ENCODE results near the gene TBC1D20.

Gene TBC1D20

GRCh38 chr20:443223-443775, 19.0 kb downstream of the TBC1D20 start:
- no peak for DNase-seq (ENCODE audit: low read depth)
- no peak for TF ChIP-seq CTCF (IDR thresholded peaks at IDR 0.05; ENCODE audit: low read depth, low read length, missing control alignments)
- H3K4me3 ChIP-seq (ENCODE audit: low read depth, low read length) = no peak overlapping the region

- H3K4me3 ChIP-seq (ENCODE audit: low read depth, low read length) = no peak overlapping the region
- DNase-seq (ENCODE audit: low read depth) = no peak
- TF ChIP-seq CTCF (IDR thresholded peaks at IDR 0.05; ENCODE audit: low read depth, low read length, missing control alignments) = no peak
Observed at GRCh38 chr20:440636-441035, 21.7 kb downstream of the TBC1D20 start.

DNA sequence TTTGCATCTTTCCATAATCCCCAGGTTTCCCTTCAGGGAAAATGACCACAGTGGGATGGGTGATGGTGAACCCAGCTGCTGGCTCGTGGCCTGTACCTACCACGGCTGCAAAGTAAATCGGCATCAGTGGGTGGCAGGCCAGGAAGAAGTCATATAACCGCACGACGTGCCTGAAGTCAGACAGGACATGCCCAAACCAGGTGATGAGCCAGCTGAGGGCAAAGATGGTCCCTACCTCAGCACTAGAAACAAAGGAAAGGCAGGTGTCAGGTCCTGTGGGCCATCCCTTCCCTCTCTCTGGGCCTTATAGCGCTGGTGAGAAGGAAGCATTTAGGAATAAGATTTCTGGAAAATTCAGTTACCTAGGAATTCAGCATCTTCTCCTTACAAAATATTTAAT, 22.2 kb downstream of the TBC1D20 start:
- no peak for TF ChIP-seq CTCF (IDR thresholded peaks at IDR 0.05; ENCODE audit: low read depth, low read length, missing control alignments)
- H3K4me3 ChIP-seq (ENCODE audit: low read depth, low read length) = no peak overlapping the region
- no peak for DNase-seq (ENCODE audit: low read depth)

DNA sequence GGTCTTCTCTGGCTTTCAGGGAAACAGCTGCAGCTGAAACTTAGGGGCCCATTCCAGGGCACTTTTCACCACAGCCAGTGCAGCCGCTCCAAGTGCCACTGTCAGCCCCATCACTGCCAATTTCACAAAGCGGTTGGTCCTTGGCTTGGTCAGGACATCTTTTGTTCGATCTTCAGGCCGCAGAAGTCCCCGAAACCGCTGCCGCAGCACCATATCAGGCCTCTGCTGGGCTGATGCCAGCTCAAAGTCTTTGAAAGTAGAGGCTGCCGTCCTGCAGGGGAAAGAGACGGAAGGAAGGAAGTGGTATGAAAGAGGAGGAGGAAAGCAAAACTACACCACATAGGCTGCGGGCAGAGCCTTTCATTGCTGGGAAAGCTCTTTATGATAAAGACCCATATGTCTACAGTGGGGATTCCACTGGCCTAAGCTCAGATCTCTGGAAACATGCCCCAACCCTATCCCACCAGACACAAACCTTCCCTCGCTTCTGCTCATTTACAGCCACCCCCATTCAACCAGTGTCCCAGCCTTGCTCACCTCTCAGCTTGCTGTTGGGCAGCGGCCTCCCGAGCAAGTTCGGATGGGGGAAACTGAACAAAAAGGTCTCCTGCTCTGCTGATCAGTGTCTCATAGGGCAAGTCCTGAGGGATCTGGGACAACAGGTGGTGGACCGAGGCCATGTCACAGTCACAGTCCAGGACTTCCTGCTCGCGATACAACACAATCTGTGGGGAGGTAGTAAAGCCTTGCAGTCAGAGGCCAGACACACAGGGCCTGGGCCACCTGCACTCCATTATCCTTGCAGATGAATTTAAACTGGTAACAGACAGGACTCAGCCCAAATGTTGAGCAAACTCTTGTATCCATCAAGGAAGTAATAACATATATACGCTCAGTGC, 23.5 kb downstream of the TBC1D20 start:
- no peak for TF ChIP-seq CTCF (IDR thresholded peaks at IDR 0.05; ENCODE audit: low read depth, low read length, missing control alignments)
- no peak for DNase-seq (ENCODE audit: low read depth)
- H3K4me3 ChIP-seq (ENCODE audit: low read depth, low read length) = no peak overlapping the region

GRCh38 chr20:437787-438486, 24.4 kb downstream of the TBC1D20 start:
- no peak overlapping the region for H3K4me3 ChIP-seq (ENCODE audit: low read depth, low read length)
- no peak for TF ChIP-seq CTCF (IDR thresholded peaks at IDR 0.05; ENCODE audit: low read depth, low read length, missing control alignments)
- no peak for DNase-seq (ENCODE audit: low read depth)

DNA sequence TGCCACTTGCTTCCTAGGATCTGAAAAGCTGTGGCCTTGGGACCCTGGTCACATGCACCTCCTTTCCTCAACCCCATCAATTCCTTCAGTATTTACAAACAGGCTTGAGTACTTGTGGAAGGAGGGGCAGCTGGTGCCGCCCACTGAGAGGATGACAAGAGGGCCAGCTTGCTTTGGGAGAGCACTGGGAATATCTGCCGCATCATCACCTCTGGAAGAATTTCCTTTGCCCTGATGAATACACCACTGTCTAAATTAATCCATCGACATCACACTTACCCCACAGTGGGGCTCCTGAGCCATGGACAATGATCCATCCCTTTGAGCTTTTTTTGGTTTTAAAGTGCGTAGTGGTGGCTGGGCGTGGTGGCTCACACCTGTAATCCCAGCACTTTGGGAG, 25.9 kb downstream of the TBC1D20 start:
- H3K4me3 ChIP-seq (ENCODE audit: low read depth, low read length) = no peak overlapping the region
- no peak for TF ChIP-seq CTCF (IDR thresholded peaks at IDR 0.05; ENCODE audit: low read depth, low read length, missing control alignments)
- DNase-seq (ENCODE audit: low read depth) = no peak
